Thoracic aorta (tissue), 2 donors: Measurements from ENCODE around the gene LHX5. TPM values are rescaled to one million over a fixed set of nuclear protein-coding genes. Genes with fewer than 3 reads are reported as not detected.

Experiments used
- ATAC-seq: fragments of 150-250 bp; one replicate; pipeline ENCODE4 v1.8.0; 2017; ENCODE audit warnings: low read depth; ENCODE audit not compliant: insufficient number of reproducible peaks, low FRiP score
- DNase-seq: peaks from one replicate; pipeline ENCODE4 v3.0.0-alpha.2; 2020; ENCODE audit warnings: low spot score
- H3K27ac ChIP-seq, 2 donors: fragments of 200-600 bp; sonication (generic); 1 replicate in 1 of 2; 2 replicates in 1 of 2; pipeline ENCODE4 v1.5.1; 2016; ENCODE audit warnings: mild to moderate bottlenecking in 2 of 2, moderate library complexity in 2 of 2
- H3K27me3 ChIP-seq: fragments of 200-600 bp; sonication (generic); replicated peaks from 2 replicates; pipeline ENCODE4 v1.6.0; 2016; ENCODE audit warnings: mild to moderate bottlenecking; ENCODE audit not compliant: insufficient read depth
- H3K36me3 ChIP-seq: fragments of 200-600 bp; sonication (generic); one replicate; pipeline ENCODE4 v1.5.1; 2016
- H3K4me1 ChIP-seq, 2 donors: fragments of 200-600 bp; sonication (generic); 1 replicate in 1 of 2; 2 replicates in 1 of 2; pipeline versions ENCODE4 v1.5.1 to v1.6.0; 2016; ENCODE audit warnings: low read depth in 2 of 2, mild to moderate bottlenecking in 1 of 2; ENCODE audit not compliant: control insufficient read depth in 1 of 2
- H3K4me3 ChIP-seq: fragments of 200-600 bp; sonication (generic); 2 replicates; pipeline ENCODE4 v1.5.1; 2016; ENCODE audit warnings: mild to moderate bottlenecking
- H3K9me3 ChIP-seq: fragments of 200-600 bp; sonication (generic); 2 replicates; pipeline ENCODE4 v1.5.1; 2016
- total RNA-seq, 2 donors: library from RNA; depleted of rRNA; stranded (reverse); fragments of >200 nt; gene quantifications; one replicate each; pipeline versions ENCODE4 v1.1.0 to v1.2.3, GENCODE V29; 2016
- TF ChIP-seq, protein P1 (sequence below): fragments of 200-600 bp; sonication (generic); IDR thresholded peaks from one replicate; pipeline ENCODE4 v1.5.1; 2019; ENCODE audit warnings: antibody characterized with exemption

The LHX5 gene
- total RNA-seq, 2 donors from 2014 or later = not detected

GRCh38 chr12:113468365-113469223 lies 3.1 kb downstream of the LHX5 start:
- TF ChIP-seq, protein P1, sequence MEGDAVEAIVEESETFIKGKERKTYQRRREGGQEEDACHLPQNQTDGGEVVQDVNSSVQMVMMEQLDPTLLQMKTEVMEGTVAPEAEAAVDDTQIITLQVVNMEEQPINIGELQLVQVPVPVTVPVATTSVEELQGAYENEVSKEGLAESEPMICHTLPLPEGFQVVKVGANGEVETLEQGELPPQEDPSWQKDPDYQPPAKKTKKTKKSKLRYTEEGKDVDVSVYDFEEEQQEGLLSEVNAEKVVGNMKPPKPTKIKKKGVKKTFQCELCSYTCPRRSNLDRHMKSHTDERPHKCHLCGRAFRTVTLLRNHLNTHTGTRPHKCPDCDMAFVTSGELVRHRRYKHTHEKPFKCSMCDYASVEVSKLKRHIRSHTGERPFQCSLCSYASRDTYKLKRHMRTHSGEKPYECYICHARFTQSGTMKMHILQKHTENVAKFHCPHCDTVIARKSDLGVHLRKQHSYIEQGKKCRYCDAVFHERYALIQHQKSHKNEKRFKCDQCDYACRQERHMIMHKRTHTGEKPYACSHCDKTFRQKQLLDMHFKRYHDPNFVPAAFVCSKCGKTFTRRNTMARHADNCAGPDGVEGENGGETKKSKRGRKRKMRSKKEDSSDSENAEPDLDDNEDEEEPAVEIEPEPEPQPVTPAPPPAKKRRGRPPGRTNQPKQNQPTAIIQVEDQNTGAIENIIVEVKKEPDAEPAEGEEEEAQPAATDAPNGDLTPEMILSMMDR = no peak
- no peaks in the 10 kb centered on the region for H3K9me3 ChIP-seq
- DNase-seq (no peak), ATAC-seq (no peak)
- H3K27ac ChIP-seq = no peak overlapping the region
- no peaks in the 10 kb centered on the region for H3K36me3 ChIP-seq
- peaks cover 14 to 48% of the 10 kb centered on the region in 2 donors for H3K4me1 ChIP-seq
- H3K27me3 ChIP-seq = peaks cover 31% of the 10 kb centered on the region
- H3K4me3 ChIP-seq = no peak overlapping the region

DNA sequence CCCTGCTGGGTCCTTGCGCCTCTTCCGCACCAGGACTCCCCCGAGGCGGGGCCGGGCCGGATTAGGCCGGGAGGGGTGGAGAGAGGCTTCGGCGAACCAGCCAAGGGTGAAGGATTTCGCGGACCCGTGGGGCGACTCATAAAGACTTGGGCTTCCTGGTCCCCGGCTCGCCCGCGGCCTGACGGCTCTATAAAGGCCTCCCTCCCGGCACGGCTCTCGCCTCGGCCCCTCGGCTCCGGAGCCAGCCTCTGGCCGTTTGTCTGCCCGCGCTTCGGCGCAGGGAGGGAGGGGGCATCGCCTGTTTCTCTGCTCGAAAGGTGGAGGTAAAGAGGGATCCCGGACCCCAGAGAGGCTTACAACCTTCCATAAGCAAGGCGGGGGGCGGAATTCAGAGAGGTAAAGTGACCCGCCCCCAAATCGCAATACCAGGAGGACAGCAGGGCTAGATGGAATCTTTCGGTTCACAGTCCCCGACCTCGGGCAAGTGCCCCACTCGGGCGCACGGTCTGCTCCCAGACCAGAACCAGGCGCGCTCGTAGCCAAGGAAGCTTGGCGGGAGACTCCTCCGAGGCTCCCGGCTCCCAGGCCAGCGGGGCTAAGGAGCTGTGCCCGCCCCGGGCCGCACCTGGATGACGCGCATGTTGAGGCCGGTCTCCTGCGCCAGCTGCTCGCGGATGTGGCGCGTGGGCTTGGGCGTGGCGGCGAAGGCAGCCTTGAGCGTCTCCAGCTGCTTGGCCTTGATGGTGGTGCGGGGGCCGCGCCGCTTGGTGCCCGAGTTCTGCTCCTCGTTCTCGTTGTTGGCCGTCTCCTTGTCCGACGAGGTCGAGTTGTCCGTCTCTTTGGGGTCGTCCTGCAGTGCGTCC lies 3.9 kb downstream of the LHX5 start:
- Histone ChIP-seq H3K4me3 (peak overlapping the region; percentile 69), H3K27me3 (peaks cover 31% of the 10 kb centered on the region), H3K27ac (no peak overlapping the region), H3K4me1 (peaks cover 22 to 56% of the 10 kb centered on the region in 2 donors), H3K9me3 (no peaks in the 10 kb centered on the region), H3K36me3 (no peaks in the 10 kb centered on the region)
- ATAC-seq = no peak
- no peak for DNase-seq
- TF ChIP-seq, protein P1 = no peak

GRCh38 chr12:113467142-113467501 lies 4.5 kb downstream of the LHX5 start:
- H3K27me3 ChIP-seq = peaks cover 31% of the 10 kb centered on the region
- peak overlapping the region; percentile 69 for H3K4me3 ChIP-seq

GRCh38 chr12:113466454-113467141 lies 5.1 kb downstream of the LHX5 start:
- TF ChIP-seq, protein P1 = no peak
- Histone ChIP-seq H3K9me3 (no peaks in the 10 kb centered on the region), H3K36me3 (no peaks in the 10 kb centered on the region), H3K4me3 (peak overlapping the region; percentile 69), H3K27me3 (peaks cover 31% of the 10 kb centered on the region), H3K27ac (no peak overlapping the region), H3K4me1 (peaks cover 25 to 52% of the 10 kb centered on the region in 2 donors)
- DNase-seq (no peak), ATAC-seq (no peak)

More at GRCh38 chr12:113467142-113467501, 4.5 kb downstream of the LHX5 start:
- DNase-seq = no peak
- TF ChIP-seq, protein P1 = no peak
- ATAC-seq = no peak
- Histone ChIP-seq H3K27ac (no peak overlapping the region), H3K4me1 (peaks cover 25 to 56% of the 10 kb centered on the region in 2 donors), H3K9me3 (no peaks in the 10 kb centered on the region), H3K36me3 (no peaks in the 10 kb centered on the region)
